Tibial nerve (tissue), 4 donors: ENCODE measurements around the gene DYNLRB1. TPM values are rescaled to one million over a fixed set of nuclear protein-coding genes. Genes with fewer than 3 reads are reported as not detected.

Experiments used
- DNase-seq, 2 donors: peaks; one replicate each; pipeline ENCODE4 v3.0.0-alpha.2; 2019; ENCODE audit warnings: low spot score in 2 of 2
- H3K27ac ChIP-seq, 4 donors: fragments of 200-600 bp; sonication (generic) in 3 of 4; one replicate each; pipeline ENCODE4 v1.5.1; 2017 to 2019; ENCODE audit warnings: mild to moderate bottlenecking in 1 of 4
- H3K27me3 ChIP-seq, 2 donors: fragments of 200-600 bp; sonication (generic) in 1 of 2; one replicate each; pipeline versions ENCODE4 v1.5.1 to v1.6.0; 2017 to 2019
- H3K36me3 ChIP-seq, 3 donors: fragments of 200-600 bp; sonication (generic); one replicate each; pipeline ENCODE4 v1.5.1; 2018 to 2019
- H3K4me1 ChIP-seq, 4 donors: fragments of 200-600 bp; sonication (generic) in 3 of 4; one replicate each; pipeline ENCODE4 v1.5.1; 2017 to 2019
- H3K4me3 ChIP-seq, 4 donors: fragments of 200-600 bp; sonication (generic) in 3 of 4; one replicate each; pipeline ENCODE4 v1.5.1; 2017 to 2019; ENCODE audit warnings: mild to moderate bottlenecking in 1 of 4, moderate library complexity in 1 of 4
- H3K9me3 ChIP-seq, 4 donors: fragments of 200-600 bp; sonication (generic) in 3 of 4; one replicate each; pipeline ENCODE4 v1.5.1; 2017 to 2019
- EP300 ChIP-seq, 2 donors: sonication (generic); formaldehyde crosslinking; IDR thresholded peaks; one replicate each; pipeline ENCODE4 v1.6.1; 2017; ENCODE audit warnings: antibody characterized with exemption in 2 of 2, mild to moderate bottlenecking in 1 of 2
- POLR2A ChIP-seq, 2 donors: fragments of 450-650 bp; IDR thresholded peaks; one replicate each; pipeline ENCODE4 v1.6.1; 2017; ENCODE audit warnings: antibody characterized with exemption in 2 of 2, mild to moderate bottlenecking in 2 of 2, moderate library complexity in 2 of 2
- WGBS, 2 donors: methylation state at CpG; one replicate each; pipeline ENCODE4 v1.1.5; 2018; 5-methylcytosine and 5-hydroxymethylcytosine counted together
- total RNA-seq, 4 donors: library from RNA; depleted of rRNA; stranded (reverse); fragments of >200 nt; gene quantifications; one replicate each; pipeline ENCODE4 v1.1.0, GENCODE V29; 2016
- TF ChIP-seq, protein P1 (sequence below), 5 experiments: fragments of 200-600 bp in 3 of 5; fragments of 450-650 bp in 2 of 5; sonication (generic) in 3 of 5; IDR thresholded peaks; one replicate each; pipeline ENCODE4 v1.5.1; 2016 to 2019; ENCODE audit warnings: antibody characterized with exemption in 5 of 5, mild to moderate bottlenecking in 3 of 5, moderate library complexity in 2 of 5

Gene DYNLRB1
- 100 to 1,000 TPM; 145 to 188 (median 170) TPM for total RNA-seq

DNA sequence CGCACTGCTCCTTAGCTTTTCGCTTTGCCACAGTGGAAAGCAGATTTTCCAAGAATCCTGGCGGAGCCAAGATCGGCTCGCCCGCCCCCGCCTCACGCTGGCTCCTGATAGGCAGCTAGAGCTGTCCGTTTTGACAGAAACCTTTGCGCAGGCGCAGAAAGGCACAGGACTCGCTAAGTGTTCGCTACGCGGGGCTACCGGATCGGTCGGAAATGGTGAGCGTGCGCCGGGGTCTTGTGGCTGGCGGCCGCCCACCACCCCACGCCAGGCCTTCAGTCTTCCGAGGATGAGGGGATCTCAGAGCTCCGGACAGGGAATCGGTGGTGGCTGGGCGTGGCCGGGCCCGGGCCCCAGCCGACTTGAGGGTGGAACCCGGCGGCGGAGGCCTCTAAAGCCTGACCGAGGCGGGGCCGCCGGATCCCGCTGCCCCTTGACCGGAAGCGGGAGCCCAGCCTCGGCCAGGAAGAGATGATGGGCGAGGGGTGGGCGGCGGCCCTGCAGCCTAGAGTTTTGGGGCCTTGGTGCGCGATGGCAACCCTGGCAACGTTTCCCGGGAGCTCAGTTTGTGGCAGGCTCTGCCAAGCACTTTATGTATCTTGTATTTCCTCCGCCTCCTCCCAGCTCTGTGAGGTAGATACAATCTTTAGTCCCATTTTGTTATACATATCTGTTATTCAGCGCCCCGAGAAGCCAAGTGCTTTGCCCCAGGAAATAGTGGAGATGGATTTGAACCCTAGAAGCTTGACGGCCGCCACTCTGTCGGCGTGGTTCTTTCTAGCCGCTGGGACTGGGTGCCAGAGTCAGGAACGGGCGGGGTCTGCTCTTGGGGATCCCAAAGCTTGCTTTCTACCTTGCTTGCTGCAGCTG, at the start of gene DYNLRB1:
Gene DYNLRB1 (plus strand): TSS at position 176 of the 867 bp plus-strand sequence. CDS start 37 bp downstream, at position 213.
- Histone ChIP-seq H3K9me3 (no peaks in the 10 kb centered on the region), H3K27ac (peak within 1 kb of the TSS; percentile 95 to 98 (median 98)), H3K36me3 (peaks cover 0 to 12% (median 0%) of the 10 kb centered on the region in 3 donors), H3K4me1 (peaks cover 0 to 69% (median 19%) of the 10 kb centered on the region in 4 donors), H3K27me3 (no peaks in the 10 kb centered on the region), H3K4me3 (peak within 1 kb of the TSS; percentile 76 to 91 (median 84))
- TF ChIP-seq EP300 (IDR thresholded peaks at IDR 0.05) (peak in 1 of 2 donors; percentile 99), POLR2A (IDR thresholded peaks at IDR 0.05) (peak; percentile 84 to 98)
- TF ChIP-seq, protein P1, sequence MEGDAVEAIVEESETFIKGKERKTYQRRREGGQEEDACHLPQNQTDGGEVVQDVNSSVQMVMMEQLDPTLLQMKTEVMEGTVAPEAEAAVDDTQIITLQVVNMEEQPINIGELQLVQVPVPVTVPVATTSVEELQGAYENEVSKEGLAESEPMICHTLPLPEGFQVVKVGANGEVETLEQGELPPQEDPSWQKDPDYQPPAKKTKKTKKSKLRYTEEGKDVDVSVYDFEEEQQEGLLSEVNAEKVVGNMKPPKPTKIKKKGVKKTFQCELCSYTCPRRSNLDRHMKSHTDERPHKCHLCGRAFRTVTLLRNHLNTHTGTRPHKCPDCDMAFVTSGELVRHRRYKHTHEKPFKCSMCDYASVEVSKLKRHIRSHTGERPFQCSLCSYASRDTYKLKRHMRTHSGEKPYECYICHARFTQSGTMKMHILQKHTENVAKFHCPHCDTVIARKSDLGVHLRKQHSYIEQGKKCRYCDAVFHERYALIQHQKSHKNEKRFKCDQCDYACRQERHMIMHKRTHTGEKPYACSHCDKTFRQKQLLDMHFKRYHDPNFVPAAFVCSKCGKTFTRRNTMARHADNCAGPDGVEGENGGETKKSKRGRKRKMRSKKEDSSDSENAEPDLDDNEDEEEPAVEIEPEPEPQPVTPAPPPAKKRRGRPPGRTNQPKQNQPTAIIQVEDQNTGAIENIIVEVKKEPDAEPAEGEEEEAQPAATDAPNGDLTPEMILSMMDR (IDR thresholded peaks at IDR 0.05) = peak in 1 of 5 experiments; percentile 48
- DNase-seq = peak; percentile 93 to 96
- 0% methylated on average over 16 to 46 of the region's 59 CpGs for WGBS, 2 donors

DNA sequence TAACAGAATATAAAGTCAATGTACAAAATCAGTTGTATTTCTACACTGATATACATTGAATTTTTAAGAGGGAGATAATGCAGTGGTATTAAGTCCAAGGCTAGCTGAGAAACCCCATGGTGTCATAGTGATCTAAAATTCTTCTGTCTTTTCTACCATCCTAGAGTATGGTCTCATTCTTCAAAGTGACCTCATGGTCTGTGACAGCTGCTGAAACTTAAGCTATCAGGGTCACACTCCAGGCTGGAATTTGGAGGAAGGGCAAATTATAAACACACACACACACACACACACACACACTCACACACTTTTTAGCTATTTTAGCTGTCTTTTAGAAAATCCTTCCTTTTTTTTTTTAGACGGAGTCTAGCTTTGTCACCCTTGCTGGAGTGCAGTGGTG, 47.3 kb upstream of the DYNLRB1 start:
- no peak for TF ChIP-seq POLR2A (IDR thresholded peaks at IDR 0.05)
- no peak for TF ChIP-seq EP300 (IDR thresholded peaks at IDR 0.05)
- TF ChIP-seq, protein P1 (IDR thresholded peaks at IDR 0.05) = no peak
- H3K4me3 ChIP-seq = no peak overlapping the region
- no peaks in the 10 kb centered on the region for H3K9me3 ChIP-seq
- peaks cover 0 to 22% (median 12%) of the 10 kb centered on the region in 4 donors for H3K4me1 ChIP-seq
- H3K36me3 ChIP-seq = peaks cover 0 to 44% (median 3%) of the 10 kb centered on the region in 3 donors
- no peaks in the 10 kb centered on the region for H3K27me3 ChIP-seq
- DNase-seq = no peak
- no peak overlapping the region for H3K27ac ChIP-seq
- WGBS, 2 donors = 56 to 59% methylated on average over 1 of the region's 1 CpG

DNA sequence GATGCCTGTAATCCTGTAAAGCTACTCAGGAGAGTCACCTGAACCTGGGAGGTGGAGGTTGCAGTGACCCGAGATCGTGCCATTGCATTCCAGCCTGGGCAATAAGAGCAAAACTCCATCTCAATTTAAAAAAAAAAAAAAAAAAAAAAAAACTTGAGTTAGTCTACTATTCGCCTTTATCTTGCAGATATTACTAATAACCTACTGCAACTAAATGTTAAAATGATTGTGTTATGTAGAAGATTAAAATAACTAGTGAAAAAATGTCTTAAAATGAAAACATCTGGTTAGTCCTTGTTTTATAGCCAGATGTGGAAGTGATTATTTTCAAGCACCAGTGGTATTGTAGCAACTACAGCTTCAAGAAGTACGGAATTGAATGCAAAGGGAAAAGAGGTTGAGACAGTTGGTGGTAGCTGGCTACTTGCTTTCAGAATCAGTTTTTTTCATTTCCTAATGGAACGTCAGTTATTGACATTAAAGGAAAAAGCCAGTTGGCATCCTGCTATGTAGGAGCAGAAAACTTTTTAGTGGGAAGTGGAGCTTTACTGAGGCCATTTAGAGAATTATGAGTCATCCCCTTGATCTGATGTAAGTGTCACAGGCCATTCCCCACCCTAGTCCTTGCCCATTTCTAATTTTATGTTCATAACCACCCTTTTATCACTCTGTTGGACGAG, 43.8 kb upstream of the DYNLRB1 start:
- H3K27ac ChIP-seq = peak overlapping the region in 2 of 4 donors; percentile 56 to 60
- DNase-seq = no peak
- H3K9me3 ChIP-seq = no peaks in the 10 kb centered on the region
- H3K27me3 ChIP-seq = no peaks in the 10 kb centered on the region
- no peak overlapping the region for H3K4me3 ChIP-seq
- peaks cover 0 to 42% (median 3%) of the 10 kb centered on the region in 3 donors for H3K36me3 ChIP-seq
- peak in 1 of 2 donors; percentile 10 for TF ChIP-seq EP300 (IDR thresholded peaks at IDR 0.05)
- TF ChIP-seq, protein P1 (IDR thresholded peaks at IDR 0.05) = no peak
- WGBS, 2 donors = 49 to 52% methylated on average over 6 of the region's 6 CpGs
- peaks cover 0 to 30% (median 12%) of the 10 kb centered on the region in 4 donors for H3K4me1 ChIP-seq

DNA sequence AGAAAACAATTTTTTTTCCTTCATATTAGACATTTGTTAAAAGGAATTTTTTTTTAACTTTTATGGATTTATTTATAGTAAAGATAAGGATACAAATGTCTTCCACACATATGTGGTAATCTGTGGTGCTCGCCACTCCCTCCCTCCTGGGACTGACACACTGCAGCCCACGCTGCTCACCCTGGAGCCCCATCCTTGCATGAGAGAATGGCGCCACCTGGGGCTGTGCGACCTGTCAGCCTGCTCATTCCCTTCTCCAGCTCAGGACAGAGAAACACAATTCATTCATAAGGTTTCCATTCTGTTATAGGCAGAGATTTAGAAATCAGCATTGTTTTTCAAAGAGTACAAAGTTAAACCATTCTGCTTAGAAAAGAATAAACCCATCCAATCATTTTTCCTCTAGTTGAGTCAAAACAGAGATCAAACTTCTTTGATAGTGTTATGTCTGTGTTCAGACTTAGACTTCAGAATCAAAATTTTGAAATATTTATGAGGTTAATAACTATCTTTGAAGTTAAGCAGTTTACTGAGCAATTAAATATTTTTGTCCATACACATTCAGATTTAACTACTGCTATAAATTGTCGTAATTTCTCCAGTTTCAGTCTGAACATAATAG, 42.8 kb upstream of the DYNLRB1 start:
- H3K36me3 ChIP-seq = peaks cover 0 to 43% (median 3%) of the 10 kb centered on the region in 3 donors
- no peaks in the 10 kb centered on the region for H3K27me3 ChIP-seq
- TF ChIP-seq, protein P1 (IDR thresholded peaks at IDR 0.05) = peak in 2 of 5 experiments; percentile 18 to 25
- TF ChIP-seq POLR2A (IDR thresholded peaks at IDR 0.05) = no peak
- no peaks in the 10 kb centered on the region for H3K9me3 ChIP-seq
- WGBS, 2 donors = 61 to 63% methylated on average over 5 of the region's 5 CpGs
- peak overlapping the region in 2 of 4 donors; percentile 56 to 60 for H3K27ac ChIP-seq
- H3K4me3 ChIP-seq = no peak overlapping the region
- peak in 1 of 2 donors; percentile 22 for DNase-seq
- peaks cover 0 to 30% (median 12%) of the 10 kb centered on the region in 4 donors for H3K4me1 ChIP-seq
